ENCODE data around the gene PTMS. TPM values are rescaled to one million over a fixed set of nuclear protein-coding genes. Genes with fewer than 3 reads are reported as not detected.
A peak's percentile ranks its signal among the peaks of the same experiment; 100 is the strongest.

PTMS gene
- total and polyA plus RNA-seq, 2 of the 13 experiments (the other 11 are each of a cell fraction or from before 2014, with no cell fraction given), result 40.5 to 82.4 TPM

DNA sequence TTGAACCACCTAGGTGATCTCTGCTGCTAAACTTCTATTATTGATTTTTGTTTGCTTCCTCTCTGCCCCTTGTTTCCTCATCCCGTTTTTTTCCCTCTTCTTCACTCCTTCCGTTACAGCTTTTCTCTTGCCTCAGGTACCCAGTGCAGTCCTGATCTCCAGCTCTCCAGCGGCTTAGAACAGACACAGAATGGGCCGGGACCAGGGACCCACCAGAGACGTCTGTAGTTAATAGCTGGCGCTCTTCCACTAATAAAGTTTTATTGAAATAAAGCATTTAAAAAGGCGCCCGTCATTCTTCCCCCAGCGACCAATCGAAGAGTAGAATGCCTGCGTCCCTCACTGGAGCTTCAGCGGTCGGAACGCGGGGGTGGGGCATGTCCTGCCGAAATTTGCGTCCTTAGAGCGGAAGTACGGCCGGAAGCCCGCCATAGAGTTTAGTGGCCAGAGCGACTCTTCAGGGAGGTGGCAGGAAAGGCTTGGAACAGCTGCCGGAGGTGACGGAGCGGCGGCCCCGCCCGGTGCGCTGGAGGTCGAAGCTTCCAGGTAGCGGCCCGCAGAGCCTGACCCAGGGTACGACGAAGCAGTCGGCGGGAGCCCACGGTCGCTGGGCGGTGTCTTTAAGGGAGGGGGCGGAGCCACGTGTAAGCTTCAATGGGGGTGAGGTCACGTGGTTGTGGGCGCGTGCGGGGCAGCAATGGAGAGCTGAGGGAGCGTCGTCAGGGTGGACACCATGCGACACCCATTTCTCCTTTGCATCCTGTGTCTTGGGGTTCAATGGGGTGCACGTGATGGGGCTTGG, 42.4 kb upstream of the PTMS start, which contains the start of gene COPS7A (continued):
- TF ChIP-seq, protein P1, sequence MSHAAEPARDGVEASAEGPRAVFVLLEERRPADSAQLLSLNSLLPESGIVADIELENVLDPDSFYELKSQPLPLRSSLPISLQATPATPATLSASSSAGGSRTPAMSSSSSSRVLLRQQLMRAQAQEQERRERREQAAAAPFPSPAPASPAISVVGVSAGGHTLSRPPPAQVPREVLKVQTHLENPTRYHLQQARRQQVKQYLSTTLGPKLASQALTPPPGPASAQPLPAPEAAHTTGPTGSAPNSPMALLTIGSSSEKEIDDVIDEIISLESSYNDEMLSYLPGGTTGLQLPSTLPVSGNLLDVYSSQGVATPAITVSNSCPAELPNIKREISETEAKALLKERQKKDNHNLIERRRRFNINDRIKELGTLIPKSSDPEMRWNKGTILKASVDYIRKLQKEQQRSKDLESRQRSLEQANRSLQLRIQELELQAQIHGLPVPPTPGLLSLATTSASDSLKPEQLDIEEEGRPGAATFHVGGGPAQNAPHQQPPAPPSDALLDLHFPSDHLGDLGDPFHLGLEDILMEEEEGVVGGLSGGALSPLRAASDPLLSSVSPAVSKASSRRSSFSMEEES (CRISPR knock-in tag; IDR thresholded peaks at IDR 0.05), result peak; percentile 94
- TF ChIP-seq, protein P2, sequence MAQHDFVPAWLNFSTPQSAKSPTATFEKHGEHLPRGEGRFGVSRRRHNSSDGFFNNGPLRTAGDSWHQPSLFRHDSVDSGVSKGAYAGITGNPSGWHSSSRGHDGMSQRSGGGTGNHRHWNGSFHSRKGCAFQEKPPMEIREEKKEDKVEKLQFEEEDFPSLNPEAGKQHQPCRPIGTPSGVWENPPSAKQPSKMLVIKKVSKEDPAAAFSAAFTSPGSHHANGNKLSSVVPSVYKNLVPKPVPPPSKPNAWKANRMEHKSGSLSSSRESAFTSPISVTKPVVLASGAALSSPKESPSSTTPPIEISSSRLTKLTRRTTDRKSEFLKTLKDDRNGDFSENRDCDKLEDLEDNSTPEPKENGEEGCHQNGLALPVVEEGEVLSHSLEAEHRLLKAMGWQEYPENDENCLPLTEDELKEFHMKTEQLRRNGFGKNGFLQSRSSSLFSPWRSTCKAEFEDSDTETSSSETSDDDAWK (CRISPR knock-in tag; IDR thresholded peaks at IDR 0.05), result no peak
- TF ChIP-seq, protein P3, sequence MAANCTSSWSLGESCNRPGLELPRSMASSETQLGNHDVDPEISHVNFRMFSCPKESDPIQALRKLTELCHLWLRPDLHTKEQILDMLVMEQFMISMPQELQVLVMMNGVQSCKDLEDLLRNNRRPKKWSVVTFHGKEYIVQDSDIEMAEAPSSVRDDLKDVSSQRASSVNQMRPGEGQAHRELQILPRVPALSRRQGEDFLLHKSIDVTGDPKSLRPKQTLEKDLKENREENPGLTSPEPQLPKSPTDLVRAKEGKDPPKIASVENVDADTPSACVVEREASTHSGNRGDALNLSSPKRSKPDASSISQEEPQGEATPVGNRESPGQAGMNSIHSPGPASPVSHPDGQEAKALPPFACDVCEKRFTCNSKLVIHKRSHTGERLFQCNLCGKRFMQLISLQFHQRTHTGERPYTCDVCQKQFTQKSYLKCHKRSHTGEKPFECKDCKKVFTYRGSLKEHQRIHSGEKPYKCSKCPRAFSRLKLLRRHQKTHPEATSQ (CRISPR knock-in tag; IDR thresholded peaks at IDR 0.05; ENCODE audit: borderline replicate concordance), result peak; percentile 44; the same call in 1 of the 2 replicates
- TF ChIP-seq, protein P4, sequence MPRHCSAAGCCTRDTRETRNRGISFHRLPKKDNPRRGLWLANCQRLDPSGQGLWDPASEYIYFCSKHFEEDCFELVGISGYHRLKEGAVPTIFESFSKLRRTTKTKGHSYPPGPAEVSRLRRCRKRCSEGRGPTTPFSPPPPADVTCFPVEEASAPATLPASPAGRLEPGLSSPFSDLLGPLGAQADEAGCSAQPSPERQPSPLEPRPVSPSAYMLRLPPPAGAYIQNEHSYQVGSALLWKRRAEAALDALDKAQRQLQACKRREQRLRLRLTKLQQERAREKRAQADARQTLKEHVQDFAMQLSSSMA (CRISPR knock-in tag; IDR thresholded peaks at IDR 0.05), result peak; percentile 92
- TF ChIP-seq ZNF776 (CRISPR knock-in tag; IDR thresholded peaks at IDR 0.05) (peak; percentile 95), FIP1L1 (IDR thresholded peaks at IDR 0.05; ENCODE audit: borderline replicate concordance, insufficient read depth, low read depth, low read length) (peak; percentile 73; the same call in 1 of the 2 replicates), RAD51 (IDR thresholded peaks at IDR 0.05; ENCODE audit: borderline replicate concordance) (peak; percentile 96), HNRNPUL1 (IDR thresholded peaks at IDR 0.05; ENCODE audit: low read depth, low read length) (no peak), SMYD3 (CRISPR knock-in tag; IDR thresholded peaks at IDR 0.05) (no peak), ARID2 (CRISPR knock-in tag; IDR thresholded peaks at IDR 0.05; ENCODE audit: borderline replicate concordance) (no peak), ZBTB7B (CRISPR knock-in tag; IDR thresholded peaks at IDR 0.05) (peak; percentile 70; the same call in 1 of the 2 replicates), ZSCAN29 (CRISPR knock-in tag; conservative IDR thresholded peaks at IDR 0.05) (no peak), ZNF326 (CRISPR knock-in tag; IDR thresholded peaks at IDR 0.05; ENCODE audit: borderline replicate concordance) (no peak), WIZ (CRISPR knock-in tag; IDR thresholded peaks at IDR 0.05) (peak; percentile 81; the same call in 1 of the 2 replicates), ZNF30 (CRISPR knock-in tag; IDR thresholded peaks at IDR 0.05) (0 out of 2 replicates have a peak, but pooled peaks have one; percentile 37)
- TF ChIP-seq, protein P5, sequence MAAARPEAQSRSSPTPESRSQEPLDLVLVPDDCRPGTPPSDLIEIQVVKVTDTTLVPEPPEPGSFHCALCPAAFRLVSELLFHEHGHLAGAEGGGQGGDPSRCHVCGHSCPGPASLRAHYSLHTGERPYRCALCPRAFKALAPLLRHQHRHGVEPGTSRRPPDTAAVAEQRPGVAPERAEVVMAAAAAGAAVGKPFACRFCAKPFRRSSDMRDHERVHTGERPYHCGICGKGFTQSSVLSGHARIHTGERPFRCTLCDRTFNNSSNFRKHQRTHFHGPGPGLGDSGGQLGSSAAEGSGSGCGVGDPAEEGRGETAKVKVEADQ (CRISPR knock-in tag; IDR thresholded peaks at IDR 0.05; ENCODE audit: borderline replicate concordance), result peak; percentile 77
- TF ChIP-seq, protein P6, sequence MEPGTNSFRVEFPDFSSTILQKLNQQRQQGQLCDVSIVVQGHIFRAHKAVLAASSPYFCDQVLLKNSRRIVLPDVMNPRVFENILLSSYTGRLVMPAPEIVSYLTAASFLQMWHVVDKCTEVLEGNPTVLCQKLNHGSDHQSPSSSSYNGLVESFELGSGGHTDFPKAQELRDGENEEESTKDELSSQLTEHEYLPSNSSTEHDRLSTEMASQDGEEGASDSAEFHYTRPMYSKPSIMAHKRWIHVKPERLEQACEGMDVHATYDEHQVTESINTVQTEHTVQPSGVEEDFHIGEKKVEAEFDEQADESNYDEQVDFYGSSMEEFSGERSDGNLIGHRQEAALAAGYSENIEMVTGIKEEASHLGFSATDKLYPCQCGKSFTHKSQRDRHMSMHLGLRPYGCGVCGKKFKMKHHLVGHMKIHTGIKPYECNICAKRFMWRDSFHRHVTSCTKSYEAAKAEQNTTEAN (CRISPR knock-in tag; conservative IDR thresholded peaks at IDR 0.05), result peak; percentile 68
- TF ChIP-seq, protein P7, sequence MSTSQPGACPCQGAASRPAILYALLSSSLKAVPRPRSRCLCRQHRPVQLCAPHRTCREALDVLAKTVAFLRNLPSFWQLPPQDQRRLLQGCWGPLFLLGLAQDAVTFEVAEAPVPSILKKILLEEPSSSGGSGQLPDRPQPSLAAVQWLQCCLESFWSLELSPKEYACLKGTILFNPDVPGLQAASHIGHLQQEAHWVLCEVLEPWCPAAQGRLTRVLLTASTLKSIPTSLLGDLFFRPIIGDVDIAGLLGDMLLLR (CRISPR knock-in tag; IDR thresholded peaks at IDR 0.05), result peak; percentile 91

Data from HepG2 (cell line).